Suprapubic skin (tissue), 4 donors: ENCODE measurements around the gene PPP2R5B.

ENCODE experiments used
- EP300 ChIP-seq: sonication (generic); formaldehyde crosslinking; IDR thresholded peaks from one replicate; pipeline ENCODE4 v1.6.1; 2017; ENCODE audit warnings: antibody characterized with exemption
- POLR2A ChIP-seq, 2 donors: fragments of 450-650 bp; IDR thresholded peaks; one replicate each; pipeline ENCODE4 v1.6.1; 2017; ENCODE audit warnings: antibody characterized with exemption in 2 of 2, mild to moderate bottlenecking in 2 of 2, moderate library complexity in 2 of 2
- POLR2AphosphoS5 ChIP-seq, 3 donors: sonication (generic); formaldehyde crosslinking; IDR thresholded peaks; one replicate each; pipeline ENCODE4 v1.6.1; 2017; ENCODE audit warnings: antibody characterized with exemption in 3 of 3
- TF ChIP-seq, protein P1 (sequence below), 2 donors: fragments of 200-600 bp in 1 of 2; fragments of 450-650 bp in 1 of 2; sonication (generic) in 1 of 2; IDR thresholded peaks; one replicate each; pipeline ENCODE4 v1.5.1; 2016 to 2019; ENCODE audit warnings: antibody characterized with exemption in 2 of 2, mild to moderate bottlenecking in 1 of 2, moderate library complexity in 1 of 2

DNA sequence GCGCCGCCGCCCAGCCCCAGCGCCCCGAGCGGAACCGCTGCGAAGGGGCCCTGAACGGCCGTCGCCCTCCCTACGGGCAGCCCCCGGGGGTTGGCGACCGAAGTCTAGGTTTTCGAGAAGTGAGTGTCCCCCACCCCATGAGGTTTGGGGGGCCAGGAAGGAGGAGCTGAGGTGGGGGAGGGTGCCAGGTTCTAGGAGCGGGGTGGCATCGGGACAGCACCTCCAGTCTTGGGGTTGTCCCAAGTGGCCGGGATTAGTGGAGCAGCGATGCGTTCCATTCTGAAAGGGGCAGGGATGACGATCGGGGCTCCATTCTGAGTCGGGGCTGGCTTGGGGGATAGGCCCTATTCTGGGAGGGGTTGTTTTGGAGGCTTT, 408 bp downstream of the PPP2R5B start:
- TF ChIP-seq, protein P1, sequence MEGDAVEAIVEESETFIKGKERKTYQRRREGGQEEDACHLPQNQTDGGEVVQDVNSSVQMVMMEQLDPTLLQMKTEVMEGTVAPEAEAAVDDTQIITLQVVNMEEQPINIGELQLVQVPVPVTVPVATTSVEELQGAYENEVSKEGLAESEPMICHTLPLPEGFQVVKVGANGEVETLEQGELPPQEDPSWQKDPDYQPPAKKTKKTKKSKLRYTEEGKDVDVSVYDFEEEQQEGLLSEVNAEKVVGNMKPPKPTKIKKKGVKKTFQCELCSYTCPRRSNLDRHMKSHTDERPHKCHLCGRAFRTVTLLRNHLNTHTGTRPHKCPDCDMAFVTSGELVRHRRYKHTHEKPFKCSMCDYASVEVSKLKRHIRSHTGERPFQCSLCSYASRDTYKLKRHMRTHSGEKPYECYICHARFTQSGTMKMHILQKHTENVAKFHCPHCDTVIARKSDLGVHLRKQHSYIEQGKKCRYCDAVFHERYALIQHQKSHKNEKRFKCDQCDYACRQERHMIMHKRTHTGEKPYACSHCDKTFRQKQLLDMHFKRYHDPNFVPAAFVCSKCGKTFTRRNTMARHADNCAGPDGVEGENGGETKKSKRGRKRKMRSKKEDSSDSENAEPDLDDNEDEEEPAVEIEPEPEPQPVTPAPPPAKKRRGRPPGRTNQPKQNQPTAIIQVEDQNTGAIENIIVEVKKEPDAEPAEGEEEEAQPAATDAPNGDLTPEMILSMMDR (IDR thresholded peaks at IDR 0.05) = no peak
- TF ChIP-seq POLR2AphosphoS5 (IDR thresholded peaks at IDR 0.05) (no peak), POLR2A (IDR thresholded peaks at IDR 0.05) (no peak), EP300 (no peak)
